ENCODE data around the gene AP2A2. TPM values are rescaled to one million over a fixed set of nuclear protein-coding genes. Genes with fewer than 3 reads are reported as not detected.

The AP2A2 gene
- total RNA-seq, 1 donor from 2014 or later, result 105 TPM

DNA sequence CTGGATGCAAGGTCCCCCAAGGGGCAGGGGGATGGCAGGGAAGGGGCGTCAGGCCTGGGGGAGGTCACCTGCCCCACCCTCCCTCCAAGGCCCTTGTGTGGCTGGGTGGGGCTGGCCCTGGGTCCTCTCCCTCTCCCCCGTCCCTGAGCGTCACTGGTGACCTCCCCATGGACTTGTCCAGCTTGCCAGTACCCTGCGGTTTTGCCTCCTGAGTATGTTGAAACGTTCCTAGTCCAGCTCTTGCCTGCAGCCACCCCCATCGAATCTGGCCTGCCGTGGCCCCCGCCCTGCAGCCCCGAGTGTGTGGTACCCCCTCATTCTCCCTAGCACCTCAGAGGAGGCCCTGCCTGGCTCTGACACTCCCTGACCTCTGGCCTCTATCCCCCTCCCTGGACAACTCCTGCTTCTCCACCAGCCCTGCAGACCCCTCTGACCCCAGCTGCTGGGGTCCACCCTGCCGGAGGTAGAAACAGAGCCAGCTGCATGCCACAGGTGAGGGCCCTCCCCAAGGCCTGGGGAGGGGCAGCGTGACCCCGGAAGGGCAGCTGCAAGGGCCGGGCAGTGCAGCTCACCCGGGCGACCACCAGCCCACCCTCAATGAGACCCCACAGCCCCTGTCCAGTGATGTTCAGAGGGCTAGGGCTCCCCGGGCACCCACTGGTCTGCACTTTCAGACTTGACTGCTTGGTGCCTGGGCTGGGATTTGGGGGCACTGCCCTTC is 114.9 kb downstream of the AP2A2 start:
- H3K27ac Mint-ChIP-seq (ENCODE audit: unreplicated experiment), result no peak overlapping the region

DNA sequence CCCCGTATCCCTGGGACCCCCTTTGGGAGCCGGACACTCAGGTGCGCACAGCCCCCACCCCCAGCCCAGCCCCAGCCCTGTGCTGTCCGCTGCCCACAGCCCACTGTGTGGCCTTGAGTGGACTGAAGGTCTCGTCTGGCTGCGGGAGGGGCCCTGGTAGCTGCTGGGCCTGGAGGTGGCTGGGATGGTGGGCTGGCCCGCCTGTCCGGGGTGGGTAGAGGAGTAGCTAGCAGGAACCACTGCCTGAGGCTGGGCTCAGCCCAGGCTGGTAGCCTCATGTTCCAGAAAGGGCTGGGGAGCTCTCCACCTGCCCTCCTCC is 115.4 kb downstream of the AP2A2 start:
- H3K36me3 ChIP-seq (ENCODE audit: insufficient read depth, low read length), result no peaks in the 10 kb centered on the region
- FAIRE-seq (no peak), DNase-seq (ENCODE audit: low read depth) (no peak)

More for the DNA sequence above, 114.9 kb downstream of the AP2A2 start:
- Histone ChIP-seq H3K36me3 (ENCODE audit: insufficient read depth, low read length) (no peaks in the 10 kb centered on the region), H3K27me3 (ENCODE audit: insufficient read depth, low read length) (no peaks in the 10 kb centered on the region), H4K20me1 (ENCODE audit: insufficient read depth, low read length) (no peaks in the 10 kb centered on the region), H3K9ac (ENCODE audit: low read length) (no peak overlapping the region), H2AFZ (ENCODE audit: low read depth, low read length) (no peak overlapping the region), H3K27ac (ENCODE audit: low read depth, low read length) (no peak overlapping the region), H3K4me3 (ENCODE audit: insufficient read depth, low read depth, low read length) (no peak overlapping the region), H3K4me2 (ENCODE audit: low read length) (no peak overlapping the region), H3K9me3 (ENCODE audit: insufficient read depth, low read depth, low read length) (no peaks in the 10 kb centered on the region), H3K4me1 (ENCODE audit: insufficient read depth, low read length) (no peaks in the 10 kb centered on the region), H3K79me2 (ENCODE audit: insufficient read depth, low read length) (no peaks in the 10 kb centered on the region)
- Mint-ChIP-seq H3K36me3 (ENCODE audit: low read depth, unreplicated experiment) (no peaks in the 10 kb centered on the region), H3K4me1 (ENCODE audit: low read depth, unreplicated experiment) (no peaks in the 10 kb centered on the region), H3K27me3 (ENCODE audit: low read depth, unreplicated experiment) (peaks cover 12% of the 10 kb centered on the region), H3K9me3 (ENCODE audit: unreplicated experiment) (peaks cover 2% of the 10 kb centered on the region), H3K4me3 (ENCODE audit: unreplicated experiment) (no peak overlapping the region)
- no peak for TF ChIP-seq EZH2 (IDR thresholded peaks at IDR 0.05; ENCODE audit: insufficient read depth, low read length)
- FAIRE-seq (no peak), DNase-seq (ENCODE audit: low read depth) (no peak)

DNA sequence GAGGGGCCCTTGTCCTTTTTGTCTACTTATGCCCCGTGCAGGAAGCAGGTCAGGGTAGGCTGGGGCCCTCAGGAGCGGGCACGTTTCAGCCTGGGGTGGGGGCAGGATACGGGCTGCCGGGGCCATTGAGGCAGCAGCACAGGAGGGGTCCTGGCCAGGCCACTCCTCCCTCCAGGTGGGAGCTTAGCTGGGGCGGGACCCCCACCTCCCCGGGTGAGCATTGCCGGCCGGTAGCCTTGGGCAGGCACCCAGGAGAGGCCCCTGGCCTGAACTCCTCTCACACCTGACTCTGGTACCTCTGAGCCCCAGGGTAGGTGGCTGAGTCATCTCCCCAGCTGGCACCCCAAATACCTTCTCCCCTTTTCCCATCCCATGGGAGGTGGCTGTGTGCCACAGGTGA is 115.8 kb downstream of the AP2A2 start:
- no peak overlapping the region for H3K27ac ChIP-seq (ENCODE audit: low read depth, low read length)
- TF ChIP-seq, protein P1, sequence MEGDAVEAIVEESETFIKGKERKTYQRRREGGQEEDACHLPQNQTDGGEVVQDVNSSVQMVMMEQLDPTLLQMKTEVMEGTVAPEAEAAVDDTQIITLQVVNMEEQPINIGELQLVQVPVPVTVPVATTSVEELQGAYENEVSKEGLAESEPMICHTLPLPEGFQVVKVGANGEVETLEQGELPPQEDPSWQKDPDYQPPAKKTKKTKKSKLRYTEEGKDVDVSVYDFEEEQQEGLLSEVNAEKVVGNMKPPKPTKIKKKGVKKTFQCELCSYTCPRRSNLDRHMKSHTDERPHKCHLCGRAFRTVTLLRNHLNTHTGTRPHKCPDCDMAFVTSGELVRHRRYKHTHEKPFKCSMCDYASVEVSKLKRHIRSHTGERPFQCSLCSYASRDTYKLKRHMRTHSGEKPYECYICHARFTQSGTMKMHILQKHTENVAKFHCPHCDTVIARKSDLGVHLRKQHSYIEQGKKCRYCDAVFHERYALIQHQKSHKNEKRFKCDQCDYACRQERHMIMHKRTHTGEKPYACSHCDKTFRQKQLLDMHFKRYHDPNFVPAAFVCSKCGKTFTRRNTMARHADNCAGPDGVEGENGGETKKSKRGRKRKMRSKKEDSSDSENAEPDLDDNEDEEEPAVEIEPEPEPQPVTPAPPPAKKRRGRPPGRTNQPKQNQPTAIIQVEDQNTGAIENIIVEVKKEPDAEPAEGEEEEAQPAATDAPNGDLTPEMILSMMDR (IDR thresholded peaks at IDR 0.05; ENCODE audit: insufficient read depth, low read depth, low read length), result no peak
- no peak for TF ChIP-seq EZH2 (IDR thresholded peaks at IDR 0.05; ENCODE audit: insufficient read depth, low read length)
- no peak for FAIRE-seq
- no peak overlapping the region for H3K9ac ChIP-seq (ENCODE audit: low read length)
- no peaks in the 10 kb centered on the region for H3K36me3 ChIP-seq (ENCODE audit: insufficient read depth, low read length)
- Mint-ChIP-seq H3K4me3 (ENCODE audit: unreplicated experiment) (no peak overlapping the region), H3K9me3 (ENCODE audit: unreplicated experiment) (peaks cover 2% of the 10 kb centered on the region), H3K27me3 (ENCODE audit: low read depth, unreplicated experiment) (peaks cover 15% of the 10 kb centered on the region), H3K27ac (ENCODE audit: unreplicated experiment) (no peak overlapping the region), H3K4me1 (ENCODE audit: low read depth, unreplicated experiment) (no peaks in the 10 kb centered on the region), H3K36me3 (ENCODE audit: low read depth, unreplicated experiment) (no peaks in the 10 kb centered on the region)
- H3K4me1 ChIP-seq (ENCODE audit: insufficient read depth, low read length), result no peaks in the 10 kb centered on the region
- no peaks in the 10 kb centered on the region for H3K9me3 ChIP-seq (ENCODE audit: insufficient read depth, low read depth, low read length)
- no peak overlapping the region for H3K4me3 ChIP-seq (ENCODE audit: insufficient read depth, low read depth, low read length)
- no peaks in the 10 kb centered on the region for H3K27me3 ChIP-seq (ENCODE audit: insufficient read depth, low read length)
- H3K79me2 ChIP-seq (ENCODE audit: insufficient read depth, low read length), result no peaks in the 10 kb centered on the region
- DNase-seq (ENCODE audit: low read depth), result no peak
- H2AFZ ChIP-seq (ENCODE audit: low read depth, low read length), result no peak overlapping the region
- no peaks in the 10 kb centered on the region for H4K20me1 ChIP-seq (ENCODE audit: insufficient read depth, low read length)
- H3K4me2 ChIP-seq (ENCODE audit: low read length), result no peak overlapping the region

More for the DNA sequence above, 115.4 kb downstream of the AP2A2 start:
- no peaks in the 10 kb centered on the region for H3K79me2 ChIP-seq (ENCODE audit: insufficient read depth, low read length)
- Mint-ChIP-seq H3K36me3 (ENCODE audit: low read depth, unreplicated experiment) (no peaks in the 10 kb centered on the region), H3K27ac (ENCODE audit: unreplicated experiment) (no peak overlapping the region), H3K27me3 (ENCODE audit: low read depth, unreplicated experiment) (peaks cover 13% of the 10 kb centered on the region), H3K4me3 (ENCODE audit: unreplicated experiment) (no peak overlapping the region), H3K9me3 (ENCODE audit: unreplicated experiment) (peaks cover 2% of the 10 kb centered on the region), H3K4me1 (ENCODE audit: low read depth, unreplicated experiment) (no peaks in the 10 kb centered on the region)
- no peak overlapping the region for H3K4me3 ChIP-seq (ENCODE audit: insufficient read depth, low read depth, low read length)
- H2AFZ ChIP-seq (ENCODE audit: low read depth, low read length), result no peak overlapping the region
- no peaks in the 10 kb centered on the region for H3K9me3 ChIP-seq (ENCODE audit: insufficient read depth, low read depth, low read length)
- H3K4me1 ChIP-seq (ENCODE audit: insufficient read depth, low read length), result no peaks in the 10 kb centered on the region
- H3K4me2 ChIP-seq (ENCODE audit: low read length), result no peak overlapping the region
- TF ChIP-seq, protein P1 (IDR thresholded peaks at IDR 0.05; ENCODE audit: insufficient read depth, low read depth, low read length), result no peak
- TF ChIP-seq EZH2 (IDR thresholded peaks at IDR 0.05; ENCODE audit: insufficient read depth, low read length), result no peak
- no peak overlapping the region for H3K27ac ChIP-seq (ENCODE audit: low read depth, low read length)
- H4K20me1 ChIP-seq (ENCODE audit: insufficient read depth, low read length), result no peaks in the 10 kb centered on the region
- no peak overlapping the region for H3K9ac ChIP-seq (ENCODE audit: low read length)
- H3K27me3 ChIP-seq (ENCODE audit: insufficient read depth, low read length), result no peaks in the 10 kb centered on the region
